AML-193 (cell line): ENCODE measurements around the gene PLCZ1.
"Not testable (repeated sequence)": the region's sequence is repeated elsewhere in the genome, so short reads cannot be mapped to it uniquely, and the experiment has no call there.

Experiments used
- DNase-seq, 2 experiments: peaks; one replicate each; lab custom pipeline; 2025; lab: John Stamatoyannopoulos, UW

Gene PLCZ1

DNA sequence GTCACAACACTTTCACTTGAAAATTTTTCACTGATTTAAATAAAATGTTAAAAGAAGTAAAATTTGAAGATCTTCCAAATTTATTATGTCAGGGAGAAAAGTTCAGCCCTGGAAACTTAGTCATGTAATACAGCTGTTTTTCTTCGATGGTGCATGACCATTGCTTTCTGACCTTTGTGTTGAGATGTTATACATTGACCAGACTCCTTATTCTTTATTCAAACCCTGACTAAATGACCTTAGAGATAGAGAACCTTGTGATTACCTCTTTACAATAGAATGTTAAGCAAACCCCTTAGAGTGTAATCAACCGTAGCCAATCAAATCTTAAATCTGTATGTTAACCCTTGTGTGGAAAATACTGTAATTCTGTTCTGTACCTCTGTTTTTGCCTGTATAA is 34.5 kb downstream of the PLCZ1 start:
- no peak for DNase-seq

DNA sequence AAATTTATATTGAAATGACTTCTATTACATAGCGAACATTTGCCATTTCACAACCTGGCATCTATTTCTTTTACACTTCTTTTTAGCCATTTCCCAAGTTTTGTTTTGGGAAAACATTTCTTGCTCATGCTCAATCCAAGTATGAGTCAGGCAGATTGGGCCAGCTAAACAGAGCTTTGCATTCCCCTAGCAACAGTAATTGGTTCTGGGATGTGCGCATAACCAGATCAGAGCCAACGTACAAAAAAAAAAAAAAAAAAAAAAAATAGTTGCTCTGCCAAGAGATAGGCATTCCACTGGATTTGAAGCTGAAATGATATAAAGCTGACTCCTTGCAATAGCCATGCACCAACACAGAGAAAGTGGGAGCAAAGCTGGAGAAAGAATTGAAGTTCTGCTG is 37.5 kb downstream of the PLCZ1 start:
- DNase-seq, result no peak

DNA sequence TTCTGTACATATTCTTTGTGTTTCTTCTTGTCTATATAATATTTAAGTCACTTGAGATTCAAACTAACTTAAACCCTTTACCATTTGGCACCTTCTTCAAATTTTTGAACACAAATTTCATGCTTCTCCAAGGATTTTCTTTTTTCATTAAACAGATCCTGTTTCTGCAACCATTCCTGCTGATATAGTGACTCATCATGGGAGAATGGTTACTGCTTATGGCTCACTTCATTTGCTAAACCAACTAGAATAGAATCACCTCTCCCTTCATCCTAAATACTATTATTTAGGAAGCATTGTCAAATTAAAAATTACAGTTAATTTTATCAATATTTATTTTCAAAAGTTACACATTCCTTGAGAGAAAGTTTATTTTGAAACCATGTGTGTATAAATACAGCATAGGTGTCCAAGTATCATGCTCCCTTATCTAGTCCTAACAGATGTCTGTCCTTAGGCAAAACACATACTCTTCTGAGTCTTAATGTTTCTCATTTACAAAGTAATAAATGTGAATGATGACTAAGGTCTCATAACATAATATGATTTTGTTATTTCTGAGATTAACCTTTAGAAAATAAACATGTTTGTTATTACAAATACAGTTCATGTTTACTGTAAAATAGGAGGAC is 40.7 kb downstream of the PLCZ1 start:
- DNase-seq, result no peak

DNA sequence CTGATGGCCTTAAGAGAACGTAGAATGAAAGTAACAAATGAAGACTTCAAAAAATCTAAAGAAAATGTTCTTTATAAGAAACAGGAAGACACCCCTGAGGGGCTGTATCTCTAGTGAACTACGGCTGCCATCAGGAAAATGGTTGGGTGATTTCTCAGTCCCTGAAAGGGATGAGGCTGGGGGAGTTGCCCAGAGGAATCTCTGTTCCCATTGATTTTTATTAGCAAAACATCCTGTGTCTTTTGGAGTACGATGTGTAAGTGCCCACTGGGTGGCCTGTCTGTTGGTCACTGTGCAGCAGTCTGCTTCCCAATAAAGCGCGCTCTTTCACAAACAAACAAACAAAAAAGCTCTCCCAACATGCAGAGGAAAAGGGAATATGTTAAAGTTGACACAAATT is 43.8 kb downstream of the PLCZ1 start:
- not testable (repeated sequence) for DNase-seq

DNA sequence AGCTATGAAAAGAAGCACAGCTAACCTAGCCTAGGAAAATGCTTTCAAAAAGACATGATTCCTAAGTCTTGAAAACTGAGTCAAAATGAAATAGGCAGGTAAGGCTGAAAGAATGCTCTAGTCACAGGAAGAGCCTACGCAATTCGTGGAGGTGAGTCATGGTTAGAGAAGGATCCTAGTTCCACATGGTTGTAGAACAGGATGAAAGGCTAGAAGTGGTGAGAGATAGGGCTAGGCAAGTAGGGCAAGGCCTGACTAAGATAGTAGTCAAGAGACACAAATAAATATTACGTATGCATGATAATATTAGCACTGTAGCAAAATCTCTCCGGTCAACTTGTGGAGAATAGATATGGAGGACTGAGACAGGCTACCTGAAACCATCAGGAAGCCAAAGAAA is 47.2 kb downstream of the PLCZ1 start:
- no peak for DNase-seq

DNA sequence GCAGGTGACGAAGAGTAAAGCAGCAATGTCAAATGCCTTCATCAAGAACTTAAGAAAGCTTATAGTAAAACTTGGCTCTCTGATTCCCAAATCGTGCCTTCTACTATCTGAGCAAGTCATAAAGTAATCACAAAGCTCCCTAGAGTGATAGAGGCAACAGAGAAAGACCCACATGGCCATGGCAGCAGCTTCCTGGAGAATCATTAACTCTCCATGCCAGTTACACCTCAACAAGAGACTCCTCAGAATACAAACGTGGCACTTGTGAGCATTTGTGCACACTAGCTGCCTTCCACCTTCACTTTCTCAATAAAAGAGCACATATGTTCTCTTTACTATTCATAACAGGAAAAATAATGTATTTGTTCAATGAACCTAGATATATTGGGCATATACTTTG is 48.0 kb downstream of the PLCZ1 start:
- DNase-seq, result no peak

GRCh38 chr12:18684430-18684829 is 53.4 kb downstream of the PLCZ1 start:
- DNase-seq, result no peak

DNA sequence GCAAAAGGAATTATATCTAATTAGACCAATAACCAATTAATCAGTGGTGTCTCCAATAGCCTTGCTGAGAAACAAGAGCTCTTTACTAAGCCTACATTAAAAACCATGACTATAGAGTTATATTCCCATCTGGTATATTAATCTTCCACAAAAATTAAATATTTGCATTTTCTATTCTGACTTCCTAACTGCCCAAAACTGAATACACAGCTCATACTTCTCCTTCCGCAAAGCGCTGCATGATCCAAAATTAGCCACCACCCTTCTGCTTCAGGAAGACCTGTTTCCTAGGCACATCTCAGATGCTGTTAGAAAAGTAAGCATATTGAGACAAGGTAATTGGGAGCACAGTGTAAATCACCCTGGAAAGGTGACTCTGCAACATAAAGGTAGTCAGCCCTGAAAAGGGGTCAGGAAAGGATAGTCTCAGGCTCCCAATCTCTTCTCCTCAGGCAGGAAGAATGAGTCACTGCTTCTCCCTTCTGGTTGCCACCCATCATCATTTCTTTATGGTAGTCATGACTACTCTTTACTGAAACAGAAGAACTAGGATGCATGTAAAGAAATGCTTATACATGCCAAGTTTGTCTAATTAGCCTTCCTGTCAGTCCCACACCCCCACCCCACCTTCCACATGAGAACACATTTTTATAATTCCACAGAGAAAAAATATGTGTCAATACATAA is 54.3 kb downstream of the PLCZ1 start:
- no peak for DNase-seq

GRCh38 chr12:18681818-18682217 is 56.0 kb downstream of the PLCZ1 start:
- no peak for DNase-seq

DNA sequence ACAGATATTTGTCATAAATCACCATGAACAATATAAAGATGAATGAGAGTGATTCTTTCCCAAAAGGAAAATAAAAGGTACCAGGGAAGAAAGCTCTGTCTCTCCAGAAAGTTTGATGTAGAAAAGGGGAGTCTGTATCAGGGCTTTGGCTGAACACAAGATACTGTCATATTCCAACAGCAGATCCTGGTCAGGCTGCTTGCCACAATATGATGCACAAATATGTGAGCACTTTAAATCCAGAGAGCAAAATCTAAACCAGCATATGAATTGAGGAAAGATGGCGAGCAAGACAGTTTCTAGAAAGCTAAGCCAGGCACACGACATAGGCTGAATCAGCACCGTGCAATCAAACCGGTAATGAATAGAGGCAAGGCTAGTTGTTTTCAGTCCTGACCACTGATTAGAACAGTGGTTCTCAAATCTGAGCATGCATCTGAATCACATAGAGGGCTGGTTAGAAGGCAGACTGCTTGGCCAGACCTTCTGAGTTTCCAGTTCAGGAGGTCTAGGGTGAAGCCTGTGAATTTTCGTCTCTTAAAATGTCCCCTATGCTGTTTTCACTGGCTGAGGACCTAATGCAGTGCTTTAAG is 60.7 kb downstream of the PLCZ1 start:
- no peak for DNase-seq

GRCh38 chr12:18676141-18676540 is 61.7 kb downstream of the PLCZ1 start:
- no peak for DNase-seq

GRCh38 chr12:18658829-18659228 is 79.0 kb downstream of the PLCZ1 start:
- no peak for DNase-seq

DNA sequence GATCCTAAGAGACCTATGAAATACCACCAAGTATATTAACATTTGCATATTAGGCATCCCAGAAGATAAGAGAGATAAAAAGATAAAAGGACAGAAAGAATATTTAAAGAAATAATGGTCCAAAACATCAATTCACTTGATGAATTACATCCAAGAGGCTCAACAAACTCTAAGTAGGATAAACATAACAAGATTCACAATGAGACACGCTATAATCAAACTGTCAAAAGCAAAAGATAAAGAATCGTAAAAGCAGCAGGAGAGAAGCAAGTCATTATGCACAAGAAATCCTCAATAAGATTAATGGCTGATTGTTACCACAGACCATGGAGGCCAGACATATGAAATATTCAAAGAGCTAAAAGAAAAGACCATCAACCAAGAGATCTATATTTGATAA is 79.6 kb downstream of the PLCZ1 start:
- no peak for DNase-seq

DNA sequence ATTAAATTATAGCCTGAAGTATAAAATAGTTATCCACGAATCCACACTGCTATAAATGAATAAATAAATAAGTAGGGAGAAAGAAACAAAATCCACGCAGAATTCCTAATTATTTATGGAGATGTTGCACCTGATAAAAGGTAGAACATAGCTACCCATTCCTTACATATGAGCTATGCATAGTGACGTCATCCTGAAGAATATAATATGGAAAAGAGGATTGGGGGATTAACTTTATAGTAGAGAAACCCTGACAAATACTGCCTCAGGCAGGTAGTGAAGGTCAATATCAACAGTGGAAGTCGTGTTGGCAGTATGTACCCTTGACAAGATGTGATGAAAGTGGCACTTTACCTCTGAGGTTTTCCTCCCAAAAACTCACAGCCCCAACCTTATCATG is 82.5 kb downstream of the PLCZ1 start:
- no peak for DNase-seq

- DNase-seq, result no peak
These were observed 84.3 kb downstream of the PLCZ1 start for GRCh38 chr12:18653465-18653864.

DNA sequence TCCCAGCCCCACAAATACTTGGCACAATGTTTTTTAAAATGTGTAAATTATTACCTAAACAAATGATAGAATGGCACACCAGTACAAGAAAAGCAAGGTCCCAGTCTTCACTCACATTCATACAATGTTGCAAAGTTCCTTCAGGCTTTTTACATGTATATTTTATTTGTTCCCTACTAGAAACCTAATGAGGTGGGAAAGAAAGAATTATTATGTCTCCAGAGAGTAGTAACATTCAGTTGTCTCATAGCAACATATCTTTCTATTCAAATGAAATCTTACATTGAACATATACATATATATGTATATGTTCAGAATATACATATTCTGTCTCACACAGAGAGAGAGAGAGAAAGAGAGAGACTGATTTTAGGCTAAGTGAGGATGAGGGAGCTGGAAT is 85.2 kb downstream of the PLCZ1 start:
- DNase-seq, result no peak

GRCh38 chr12:18651525-18651924 is 86.3 kb downstream of the PLCZ1 start:
- DNase-seq, result no peak

GRCh38 chr12:18646286-18646890 is 91.4 kb downstream of the PLCZ1 start:
- DNase-seq, result no peak

- no peak for DNase-seq
These were observed 93.2 kb downstream of the PLCZ1 start for GRCh38 chr12:18644564-18644963.

- DNase-seq, result no peak
These were observed 94.1 kb downstream of the PLCZ1 start for GRCh38 chr12:18643681-18644080.

GRCh38 chr12:18640321-18640955 is 97.4 kb downstream of the PLCZ1 start:
- no peak for DNase-seq

DNA sequence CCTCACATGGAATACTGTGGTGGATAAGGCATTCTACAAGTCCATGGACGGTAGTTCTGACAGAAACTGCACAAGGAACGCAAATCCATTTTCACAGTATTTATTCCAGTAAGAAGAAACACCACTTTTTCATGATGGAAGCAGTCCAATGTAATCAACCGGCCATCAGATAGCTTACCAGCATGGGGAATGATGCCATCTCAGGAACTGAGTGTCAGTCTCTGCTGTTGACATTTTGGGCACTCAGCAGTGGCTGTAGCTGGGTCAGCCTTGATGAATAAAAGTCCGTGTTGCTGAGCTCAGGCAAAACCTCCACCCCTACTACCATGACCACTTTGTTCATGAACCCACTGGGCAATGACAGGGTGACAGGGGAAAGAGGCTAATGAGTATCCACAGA is 103.4 kb downstream of the PLCZ1 start:
- no peak for DNase-seq
